ENCODE results near the gene SLC9C2.

GRCh38 chr1:173562813-173563212 lies 40.1 kb downstream of the SLC9C2 start:
- TF ChIP-seq CTCF (IDR thresholded peaks at IDR 0.05) (no peak), POLR2A (IDR thresholded peaks at IDR 0.05) (no peak)
